HAP-1 (cell line): ENCODE results near the gene CLIP2.

ENCODE experiments used
- DNase-seq, 2 experiments: peaks; one replicate each; pipeline ENCODE4 v3.0.0-alpha.2; 2016 to 2020; ENCODE audit warnings: low spot score in 2 of 2
- H3K27me3 ChIP-seq: fragments of 250-450 bp; sonication (Bioruptor Pico); 2 replicates; pipeline ENCODE4 v1.5.1; 2020; ENCODE audit warnings: low read depth, mild to moderate bottlenecking, moderate library complexity
- H3K36me3 ChIP-seq: fragments of 250-450 bp; sonication (Bioruptor Pico); replicated peaks from 2 replicates; pipeline ENCODE4 v1.5.1; 2020; ENCODE audit warnings: mild to moderate bottlenecking
- H3K4me1 ChIP-seq: fragments of 250-450 bp; sonication (Bioruptor Pico); 2 replicates; pipeline ENCODE4 v1.5.1; 2020; ENCODE audit warnings: mild to moderate bottlenecking
- H3K4me3 ChIP-seq: fragments of 250-450 bp; sonication (Bioruptor Pico); 2 replicates; pipeline ENCODE4 v1.5.1; 2020; ENCODE audit warnings: mild to moderate bottlenecking, moderate library complexity
- H3K9me3 ChIP-seq: fragments of 250-450 bp; sonication (Bioruptor Pico); 2 replicates; pipeline ENCODE4 v1.5.1; 2020; ENCODE audit warnings: mild to moderate bottlenecking, moderate library complexity
- in situ Hi-C: fragments of 300-500 bp; cut with MboI; formaldehyde crosslinking; loops from 3 replicates; pipeline ENCODE4 v1.14.3; 2020; ENCODE audit warnings: low sequenced_read_pairs, inconsistent platforms, mixed read lengths

CLIP2 gene

GRCh38 chr7:74283858-74284447, 5.3 kb upstream of the CLIP2 start:
- in situ Hi-C loops = no loop called here
- no peaks in the 10 kb centered on the region for H3K9me3 ChIP-seq
- H3K4me3 ChIP-seq = no peak overlapping the region
- peaks cover 14% of the 10 kb centered on the region for H3K4me1 ChIP-seq
- no peak for DNase-seq
- no peaks in the 10 kb centered on the region for H3K27me3 ChIP-seq
- H3K36me3 ChIP-seq = no peaks in the 10 kb centered on the region

DNA sequence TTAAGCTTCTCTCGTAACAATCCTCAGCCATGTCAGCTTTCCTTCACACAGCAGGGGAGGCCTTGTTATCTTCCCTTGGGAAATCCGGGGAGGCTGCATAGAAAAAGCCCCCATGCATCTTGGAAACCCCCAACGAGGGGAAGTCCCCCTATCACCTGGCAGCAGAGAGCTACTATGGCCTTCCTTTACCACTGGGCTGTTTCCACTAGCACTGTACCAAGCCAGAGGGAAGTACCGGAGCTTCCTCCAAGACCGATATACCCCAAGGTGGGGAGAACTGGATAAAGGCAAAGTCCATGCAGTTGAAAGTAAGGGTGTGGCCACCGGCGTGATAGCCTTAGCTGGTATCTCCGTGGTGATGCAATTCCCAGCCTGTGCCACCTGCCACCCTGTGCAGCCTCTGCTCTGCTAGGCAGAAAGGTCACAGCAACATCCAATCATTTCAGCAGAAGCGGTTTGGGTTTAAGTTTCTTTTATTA, 4.4 kb upstream of the CLIP2 start:
- Histone ChIP-seq H3K9me3 (no peaks in the 10 kb centered on the region), H3K27me3 (no peaks in the 10 kb centered on the region), H3K4me3 (no peak overlapping the region), H3K4me1 (peaks cover 10% of the 10 kb centered on the region), H3K36me3 (no peaks in the 10 kb centered on the region)
- DNase-seq = no peak
- in situ Hi-C loops = no loop called here

GRCh38 chr7:74286131-74286530, 3.1 kb upstream of the CLIP2 start:
- no peaks in the 10 kb centered on the region for H3K27me3 ChIP-seq
- H3K36me3 ChIP-seq = no peaks in the 10 kb centered on the region
- H3K9me3 ChIP-seq = no peaks in the 10 kb centered on the region
- in situ Hi-C loops = no loop called here
- peaks cover 16% of the 10 kb centered on the region for H3K4me1 ChIP-seq
- no peak overlapping the region for H3K4me3 ChIP-seq
- no peak for DNase-seq

DNA sequence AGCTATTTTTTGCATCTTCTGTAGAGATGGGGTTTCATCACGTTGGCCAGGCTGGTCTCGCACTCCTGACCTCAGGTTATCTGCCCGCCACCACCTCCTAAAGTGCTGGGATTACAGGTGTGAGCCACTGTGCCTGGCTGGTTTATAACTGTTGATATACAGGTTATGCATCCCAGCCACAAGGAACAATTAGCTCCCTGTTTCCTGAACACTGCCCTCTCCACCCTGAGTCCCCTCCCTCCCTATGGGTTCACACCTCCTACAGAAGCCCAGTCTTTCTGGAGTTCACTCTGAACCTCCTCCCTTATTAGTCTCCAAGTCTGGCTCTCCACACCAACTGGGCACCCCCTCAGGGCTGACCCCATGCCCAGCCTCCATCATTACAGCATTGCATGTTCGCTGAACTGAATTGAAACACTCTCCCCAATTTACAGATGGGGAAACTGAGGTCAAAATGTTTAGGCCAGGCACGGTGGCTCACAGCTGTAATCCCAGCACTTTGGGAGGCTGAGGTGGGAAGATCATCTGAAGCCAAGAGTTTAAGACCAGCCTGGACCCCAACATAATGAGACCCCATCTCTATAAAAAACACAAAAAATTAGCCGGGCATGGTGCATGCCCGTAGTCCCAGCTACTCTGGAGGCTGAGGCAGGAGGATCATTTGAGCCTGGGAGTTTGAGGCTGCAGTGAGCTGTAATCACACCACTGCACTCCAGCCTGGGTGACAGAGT, 1.7 kb upstream of the CLIP2 start:
- H3K36me3 ChIP-seq = no peaks in the 10 kb centered on the region
- peaks cover 16% of the 10 kb centered on the region for H3K4me1 ChIP-seq
- in situ Hi-C loops = no loop called here
- no peaks in the 10 kb centered on the region for H3K27me3 ChIP-seq
- H3K9me3 ChIP-seq = no peaks in the 10 kb centered on the region
- no peak overlapping the region for H3K4me3 ChIP-seq
- no peak for DNase-seq

- no peaks in the 10 kb centered on the region for H3K27me3 ChIP-seq
- H3K4me3 ChIP-seq = peak overlapping the region; percentile 35
- in situ Hi-C loops = no loop called here
- H3K36me3 ChIP-seq = no peaks in the 10 kb centered on the region
- no peak for DNase-seq
- no peaks in the 10 kb centered on the region for H3K9me3 ChIP-seq
- H3K4me1 ChIP-seq = peaks cover 16% of the 10 kb centered on the region
Measured at GRCh38 chr7:74288034-74288881, 949 bp upstream of the CLIP2 start.

DNA sequence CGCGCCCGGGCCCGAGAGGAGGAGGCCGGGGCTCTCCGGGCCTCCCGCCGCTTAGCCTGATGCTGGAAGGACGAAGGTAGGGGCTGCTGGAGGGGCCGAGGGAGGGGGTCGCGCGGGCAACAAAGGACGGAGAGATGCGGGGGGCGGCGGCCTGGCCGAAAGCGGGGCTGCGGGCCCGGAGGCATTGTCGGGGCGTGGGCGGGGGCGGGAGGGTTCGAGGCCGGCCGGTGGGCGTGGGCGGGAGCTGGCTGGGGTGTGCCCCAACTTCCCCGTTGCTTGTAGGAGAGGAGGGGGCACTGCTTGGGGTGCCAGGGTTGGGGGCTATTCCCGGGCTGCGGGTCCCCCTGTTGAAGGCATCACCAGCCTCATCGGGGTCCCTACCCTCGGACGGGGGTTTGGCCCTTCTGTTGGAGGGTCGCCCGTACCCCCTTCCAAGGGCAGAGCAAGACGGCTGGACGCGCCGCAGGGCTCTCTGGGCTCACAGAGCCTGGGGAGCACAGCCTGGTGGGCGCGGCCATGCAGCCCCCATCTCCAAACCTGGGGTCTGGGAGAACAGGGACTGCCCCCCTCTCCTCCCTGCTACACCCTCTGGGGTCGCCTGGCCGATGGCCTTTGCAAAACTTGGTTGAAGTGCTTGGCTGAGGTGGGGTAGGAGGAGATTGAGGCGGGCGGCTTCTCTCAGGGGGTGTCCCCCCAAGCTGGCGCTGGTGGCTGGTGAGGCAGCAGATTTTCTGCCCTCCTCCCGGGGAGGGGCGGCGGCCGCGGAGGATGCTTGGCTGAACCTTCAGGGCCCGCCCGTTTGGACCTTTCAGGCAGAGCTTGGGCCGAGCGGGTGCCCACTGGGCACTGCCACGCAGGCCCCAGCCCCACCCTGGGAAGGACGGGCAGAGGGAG, 699 bp downstream of the CLIP2 start:
- peak overlapping the region; percentile 56 for H3K4me3 ChIP-seq
- in situ Hi-C loops = no loop called here

GRCh38 chr7:74290553-74290950, 1.3 kb downstream of the CLIP2 start:
- H3K27me3 ChIP-seq = no peaks in the 10 kb centered on the region
- in situ Hi-C loops = no loop called here
- no peaks in the 10 kb centered on the region for H3K36me3 ChIP-seq
- DNase-seq = no peak
- H3K9me3 ChIP-seq = no peaks in the 10 kb centered on the region
- peak overlapping the region; percentile 56 for H3K4me3 ChIP-seq
- peaks cover 16% of the 10 kb centered on the region for H3K4me1 ChIP-seq

More for the DNA sequence above, 699 bp downstream of the CLIP2 start:
- Histone ChIP-seq H3K36me3 (no peaks in the 10 kb centered on the region), H3K4me1 (peaks cover 16% of the 10 kb centered on the region), H3K27me3 (no peaks in the 10 kb centered on the region), H3K9me3 (no peaks in the 10 kb centered on the region)
- DNase-seq = peak in 1 of 2 experiments; percentile 27

- H3K27me3 ChIP-seq = no peaks in the 10 kb centered on the region
- H3K4me1 ChIP-seq = peaks cover 16% of the 10 kb centered on the region
- no peaks in the 10 kb centered on the region for H3K36me3 ChIP-seq
- H3K4me3 ChIP-seq = peak overlapping the region; percentile 56; the same call in 1 of the 2 replicates
- H3K9me3 ChIP-seq = no peaks in the 10 kb centered on the region
- in situ Hi-C loops = no loop called here
- DNase-seq = no peak
Measured at GRCh38 chr7:74290981-74291441, 1.8 kb downstream of the CLIP2 start.

DNA sequence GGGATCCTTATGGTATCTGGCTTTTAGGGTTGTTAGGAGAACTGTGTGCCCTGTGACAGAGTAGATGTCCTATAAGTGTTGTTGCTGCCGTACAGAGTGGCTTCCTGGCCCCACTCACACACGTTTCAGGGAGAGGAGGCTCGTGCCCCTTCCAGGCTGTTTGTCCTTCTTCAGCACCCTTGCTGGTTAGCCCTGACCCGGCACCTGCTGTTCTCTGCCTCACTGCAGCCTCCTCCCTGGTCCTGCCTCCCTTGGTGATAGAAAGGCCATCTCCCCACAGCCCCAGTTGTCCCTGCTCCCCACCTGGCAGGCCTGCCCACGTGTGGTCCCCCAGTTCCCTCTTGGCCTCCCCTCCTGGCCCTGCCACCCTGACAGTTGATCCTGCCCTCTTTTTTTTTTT, 2.3 kb downstream of the CLIP2 start:
- Histone ChIP-seq H3K27me3 (no peaks in the 10 kb centered on the region), H3K9me3 (no peaks in the 10 kb centered on the region), H3K4me3 (no peak overlapping the region), H3K4me1 (peaks cover 16% of the 10 kb centered on the region), H3K36me3 (no peaks in the 10 kb centered on the region)
- DNase-seq = no peak
- in situ Hi-C loops = no loop called here

DNA sequence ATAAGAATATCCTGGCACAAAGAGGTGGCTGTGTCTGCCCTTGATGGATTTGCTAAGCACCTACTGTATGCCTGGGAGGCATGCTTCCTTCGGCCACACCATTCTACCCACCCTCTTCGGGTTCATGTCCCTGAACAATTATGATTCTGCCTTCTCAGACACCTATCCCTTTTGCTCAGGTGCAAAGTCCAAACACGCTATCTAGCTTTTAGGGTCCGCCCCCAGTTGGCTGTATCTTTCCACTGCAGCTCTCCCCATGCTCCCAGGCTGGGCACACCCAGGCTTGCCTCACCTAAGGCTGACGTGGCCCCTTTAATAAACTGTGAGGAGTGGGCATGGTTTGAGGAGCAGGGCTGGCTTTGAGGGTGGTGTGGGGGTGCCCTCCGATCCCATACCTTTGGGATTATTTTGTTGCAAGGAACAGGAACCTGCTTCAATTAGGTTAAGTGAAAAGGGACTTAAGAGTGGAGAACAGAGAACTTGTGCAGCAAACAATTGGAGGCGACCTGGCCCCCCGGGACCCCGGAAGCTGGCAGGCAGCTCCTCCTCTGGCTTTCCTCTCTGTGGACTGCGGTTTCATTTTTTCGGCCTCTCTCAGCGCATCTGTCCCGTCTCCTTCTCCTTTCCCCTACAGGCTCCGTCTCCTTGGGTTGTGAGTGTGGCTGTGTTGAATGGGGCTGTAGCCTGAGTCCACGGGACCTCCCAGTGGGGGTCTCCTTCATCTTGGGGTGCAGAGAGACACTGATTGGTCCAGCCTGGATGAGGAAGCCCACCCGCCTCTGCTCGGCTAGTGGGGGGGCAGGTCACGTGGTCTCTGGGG, 3.8 kb downstream of the CLIP2 start:
- in situ Hi-C loops = no loop called here
- Histone ChIP-seq H3K36me3 (no peaks in the 10 kb centered on the region), H3K4me1 (peaks cover 15% of the 10 kb centered on the region), H3K27me3 (no peaks in the 10 kb centered on the region), H3K9me3 (no peaks in the 10 kb centered on the region), H3K4me3 (no peak overlapping the region)
- DNase-seq = no peak

- DNase-seq = no peak
- in situ Hi-C loops = no loop called here
- no peaks in the 10 kb centered on the region for H3K9me3 ChIP-seq
- no peak overlapping the region for H3K4me3 ChIP-seq
- no peaks in the 10 kb centered on the region for H3K27me3 ChIP-seq
- H3K4me1 ChIP-seq = peaks cover 11% of the 10 kb centered on the region
- no peaks in the 10 kb centered on the region for H3K36me3 ChIP-seq
Measured at GRCh38 chr7:74293577-74293908, 4.3 kb downstream of the CLIP2 start.

DNA sequence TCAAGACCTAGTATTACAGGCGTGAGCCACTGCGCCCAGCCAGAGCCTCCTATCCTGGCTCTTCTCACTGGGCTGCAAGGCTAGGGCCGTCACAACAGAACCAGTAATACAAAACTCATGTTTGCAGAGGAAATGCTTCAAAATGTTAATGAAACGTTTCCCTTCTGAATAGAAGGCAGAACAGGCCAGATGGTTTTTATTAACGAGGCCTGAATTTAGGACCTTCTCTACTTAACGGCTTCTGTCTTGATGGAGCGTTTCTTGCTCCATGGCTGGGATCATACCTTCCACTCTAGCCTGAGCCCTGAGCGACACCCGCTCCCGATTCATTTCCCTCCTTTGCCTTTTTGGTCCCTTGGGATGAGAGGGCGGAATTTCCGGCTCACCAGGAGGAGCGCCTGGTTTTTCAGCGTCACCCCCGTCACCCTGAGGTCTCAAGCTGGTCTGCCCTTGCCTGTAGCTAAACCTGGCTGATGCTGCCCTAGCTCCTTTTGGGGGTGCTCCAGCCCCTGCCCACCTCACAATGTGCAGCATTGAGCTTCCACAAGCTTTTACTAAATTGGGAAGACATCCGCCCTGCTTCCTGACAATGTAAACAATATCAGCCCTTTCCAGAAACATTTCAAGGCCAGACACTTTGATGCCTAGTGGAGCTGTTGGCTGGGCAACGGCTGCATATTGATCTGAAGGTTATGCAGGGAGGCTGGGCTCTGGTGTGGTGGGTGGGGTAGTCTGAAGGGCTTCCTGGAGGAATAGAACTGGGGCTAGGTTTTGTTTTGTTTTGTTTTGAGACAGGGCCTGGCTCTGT, 5.2 kb downstream of the CLIP2 start:
- no peaks in the 10 kb centered on the region for H3K9me3 ChIP-seq
- in situ Hi-C loops = no loop called here
- H3K36me3 ChIP-seq = no peaks in the 10 kb centered on the region
- no peak for DNase-seq
- H3K4me1 ChIP-seq = peaks cover 6% of the 10 kb centered on the region; the same call in 1 of the 2 replicates
- no peak overlapping the region for H3K4me3 ChIP-seq
- no peaks in the 10 kb centered on the region for H3K27me3 ChIP-seq
